BE2C (cell line): ENCODE results near the gene GCAT.

ENCODE experiments used
- DNase-seq: peaks from one replicate; pipeline ENCODE4 v3.0.0-alpha.2; 2020
- H3K27me3 ChIP-seq: fragments of 250-450 bp; sonication (Bioruptor Pico); 2 replicates; pipeline ENCODE4 v1.5.1; 2020; ENCODE audit warnings: mild to moderate bottlenecking
- H3K36me3 ChIP-seq: fragments of 250-450 bp; sonication (Bioruptor Pico); 2 replicates; pipeline ENCODE4 v1.5.1; 2020; ENCODE audit warnings: mild to moderate bottlenecking
- H3K4me1 ChIP-seq: fragments of 250-450 bp; sonication (Bioruptor Pico); 2 replicates; pipeline ENCODE4 v1.5.1; 2020
- H3K4me3 ChIP-seq: 2 replicates; pipeline ENCODE4 v1.5.1; 2011; ENCODE audit warnings: low read depth, low read length
- H3K9me3 ChIP-seq: fragments of 250-450 bp; sonication (Bioruptor Pico); 2 replicates; pipeline ENCODE4 v1.5.1; 2020
- TF ChIP-seq, protein P1 (sequence below): IDR thresholded peaks from 2 replicates; pipeline ENCODE4 v1.5.1; 2012; ENCODE audit warnings: mild to moderate bottlenecking, low read depth, low read length

GCAT gene

GRCh38 chr22:37824674-37825641 is 17.2 kb downstream of the GCAT start:
- no peaks in the 10 kb centered on the region for H3K27me3 ChIP-seq
- H3K4me3 ChIP-seq, result no peak overlapping the region
- H3K9me3 ChIP-seq, result no peaks in the 10 kb centered on the region
- DNase-seq, result no peak
- H3K4me1 ChIP-seq, result no peaks in the 10 kb centered on the region
- peaks cover 4% of the 10 kb centered on the region; the same call in 1 of the 2 replicates for H3K36me3 ChIP-seq
- TF ChIP-seq, protein P1, sequence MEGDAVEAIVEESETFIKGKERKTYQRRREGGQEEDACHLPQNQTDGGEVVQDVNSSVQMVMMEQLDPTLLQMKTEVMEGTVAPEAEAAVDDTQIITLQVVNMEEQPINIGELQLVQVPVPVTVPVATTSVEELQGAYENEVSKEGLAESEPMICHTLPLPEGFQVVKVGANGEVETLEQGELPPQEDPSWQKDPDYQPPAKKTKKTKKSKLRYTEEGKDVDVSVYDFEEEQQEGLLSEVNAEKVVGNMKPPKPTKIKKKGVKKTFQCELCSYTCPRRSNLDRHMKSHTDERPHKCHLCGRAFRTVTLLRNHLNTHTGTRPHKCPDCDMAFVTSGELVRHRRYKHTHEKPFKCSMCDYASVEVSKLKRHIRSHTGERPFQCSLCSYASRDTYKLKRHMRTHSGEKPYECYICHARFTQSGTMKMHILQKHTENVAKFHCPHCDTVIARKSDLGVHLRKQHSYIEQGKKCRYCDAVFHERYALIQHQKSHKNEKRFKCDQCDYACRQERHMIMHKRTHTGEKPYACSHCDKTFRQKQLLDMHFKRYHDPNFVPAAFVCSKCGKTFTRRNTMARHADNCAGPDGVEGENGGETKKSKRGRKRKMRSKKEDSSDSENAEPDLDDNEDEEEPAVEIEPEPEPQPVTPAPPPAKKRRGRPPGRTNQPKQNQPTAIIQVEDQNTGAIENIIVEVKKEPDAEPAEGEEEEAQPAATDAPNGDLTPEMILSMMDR, result no peak

GRCh38 chr22:37827056-37827455 is 19.3 kb downstream of the GCAT start:
- TF ChIP-seq, protein P1, result no peak
- Histone ChIP-seq H3K27me3 (no peaks in the 10 kb centered on the region), H3K4me3 (no peak overlapping the region), H3K4me1 (no peaks in the 10 kb centered on the region), H3K9me3 (no peaks in the 10 kb centered on the region), H3K36me3 (peaks cover 16% of the 10 kb centered on the region)
- no peak for DNase-seq

GRCh38 chr22:37830093-37830842 is 22.5 kb downstream of the GCAT start:
- TF ChIP-seq, protein P1, result no peak
- Histone ChIP-seq H3K9me3 (no peaks in the 10 kb centered on the region), H3K36me3 (peaks cover 44% of the 10 kb centered on the region), H3K4me3 (no peak overlapping the region), H3K27me3 (no peaks in the 10 kb centered on the region), H3K4me1 (no peaks in the 10 kb centered on the region)
- no peak for DNase-seq

GRCh38 chr22:37831472-37831871 is 23.7 kb downstream of the GCAT start:
- no peak overlapping the region for H3K4me3 ChIP-seq
- no peak for DNase-seq

GRCh38 chr22:37832022-37832857 is 24.5 kb downstream of the GCAT start:
- Histone ChIP-seq H3K36me3 (peaks cover 52% of the 10 kb centered on the region), H3K27me3 (no peaks in the 10 kb centered on the region), H3K4me3 (no peak overlapping the region)

More at GRCh38 chr22:37831472-37831871, 23.7 kb downstream of the GCAT start:
- Histone ChIP-seq H3K27me3 (no peaks in the 10 kb centered on the region), H3K9me3 (no peaks in the 10 kb centered on the region), H3K4me1 (no peaks in the 10 kb centered on the region), H3K36me3 (peaks cover 48% of the 10 kb centered on the region)
- TF ChIP-seq, protein P1, result no peak

More at GRCh38 chr22:37832022-37832857, 24.5 kb downstream of the GCAT start:
- Histone ChIP-seq H3K4me1 (no peaks in the 10 kb centered on the region), H3K9me3 (no peaks in the 10 kb centered on the region)
- TF ChIP-seq, protein P1, result no peak
- no peak for DNase-seq
